Neural crest cell (in vitro differentiated cells): ENCODE results near the gene GXYLT2. TPM values are rescaled to one million over a fixed set of nuclear protein-coding genes. Genes with fewer than 3 reads are reported as not detected.

Source experiments
- DNase-seq: peaks from one replicate; pipeline ENCODE4 v3.0.0; 2021; ENCODE audit warnings: low read depth, mixed read lengths, low spot score
- H3K27ac Mint-ChIP-seq: one replicate; pipeline ENCODE4 v1.8.0; 2021; ENCODE audit warnings: mild to moderate bottlenecking, mixed read lengths; ENCODE audit not compliant: unreplicated experiment
- H3K27me3 Mint-ChIP-seq: 2 replicates; pipeline ENCODE4 v1.8.0; 2021; ENCODE audit warnings: low read depth, mild to moderate bottlenecking, mixed read lengths
- H3K36me3 Mint-ChIP-seq: 2 replicates; pipeline ENCODE4 v1.8.0; 2021; ENCODE audit warnings: low read depth, mild to moderate bottlenecking, mixed read lengths
- H3K4me1 Mint-ChIP-seq: 2 replicates; pipeline ENCODE4 v1.8.0; 2021; ENCODE audit warnings: mixed read lengths
- H3K4me3 Mint-ChIP-seq: one replicate; pipeline ENCODE4 v1.8.0; 2021; ENCODE audit warnings: mild to moderate bottlenecking, mixed read lengths
- H3K9me3 Mint-ChIP-seq: 2 replicates; pipeline ENCODE4 v1.8.0; 2021; ENCODE audit warnings: mixed read lengths
- total RNA-seq: library from RNA; stranded (reverse); gene quantifications from 2 replicates; pipeline ENCODE4 v1.2.1, GENCODE V29; 2021
- TF ChIP-seq, protein P1 (sequence below): fragments of 200-600 bp; sonication (generic); conservative IDR thresholded peaks from 2 replicates; pipeline ENCODE4 v1.5.0; 2021; ENCODE audit warnings: antibody characterized with exemption, mild to moderate bottlenecking

GXYLT2 gene
- total RNA-seq, 1 donor from 2014 or later: 1.2 TPM

DNA sequence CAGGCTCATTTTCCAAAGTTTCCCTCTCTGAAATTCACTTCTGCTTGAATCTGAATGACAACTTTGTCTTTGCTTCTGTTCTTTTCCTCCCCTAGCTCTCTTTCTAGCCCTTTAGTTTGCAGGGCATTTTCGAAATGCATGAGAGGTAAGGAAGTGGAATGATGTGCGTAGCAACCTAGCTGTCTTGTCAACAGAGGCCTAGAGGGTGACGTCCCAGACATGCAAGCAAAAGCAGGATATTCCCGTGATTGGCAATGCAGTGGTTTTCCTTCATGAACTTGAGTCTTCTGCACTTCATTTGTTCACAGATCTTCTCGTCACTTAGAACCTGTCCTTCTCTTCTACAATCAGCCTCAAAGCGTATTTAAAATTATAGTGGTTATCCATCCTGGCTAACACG, 56.9 kb downstream of the GXYLT2 start:
- no peak overlapping the region for H3K27ac Mint-ChIP-seq
- no peaks in the 10 kb centered on the region for H3K4me1 Mint-ChIP-seq
- H3K9me3 Mint-ChIP-seq: no peaks in the 10 kb centered on the region
- H3K4me3 Mint-ChIP-seq: no peak overlapping the region
- peaks cover 11% of the 10 kb centered on the region for H3K27me3 Mint-ChIP-seq
- TF ChIP-seq, protein P1, sequence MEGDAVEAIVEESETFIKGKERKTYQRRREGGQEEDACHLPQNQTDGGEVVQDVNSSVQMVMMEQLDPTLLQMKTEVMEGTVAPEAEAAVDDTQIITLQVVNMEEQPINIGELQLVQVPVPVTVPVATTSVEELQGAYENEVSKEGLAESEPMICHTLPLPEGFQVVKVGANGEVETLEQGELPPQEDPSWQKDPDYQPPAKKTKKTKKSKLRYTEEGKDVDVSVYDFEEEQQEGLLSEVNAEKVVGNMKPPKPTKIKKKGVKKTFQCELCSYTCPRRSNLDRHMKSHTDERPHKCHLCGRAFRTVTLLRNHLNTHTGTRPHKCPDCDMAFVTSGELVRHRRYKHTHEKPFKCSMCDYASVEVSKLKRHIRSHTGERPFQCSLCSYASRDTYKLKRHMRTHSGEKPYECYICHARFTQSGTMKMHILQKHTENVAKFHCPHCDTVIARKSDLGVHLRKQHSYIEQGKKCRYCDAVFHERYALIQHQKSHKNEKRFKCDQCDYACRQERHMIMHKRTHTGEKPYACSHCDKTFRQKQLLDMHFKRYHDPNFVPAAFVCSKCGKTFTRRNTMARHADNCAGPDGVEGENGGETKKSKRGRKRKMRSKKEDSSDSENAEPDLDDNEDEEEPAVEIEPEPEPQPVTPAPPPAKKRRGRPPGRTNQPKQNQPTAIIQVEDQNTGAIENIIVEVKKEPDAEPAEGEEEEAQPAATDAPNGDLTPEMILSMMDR: no peak
- no peaks in the 10 kb centered on the region for H3K36me3 Mint-ChIP-seq
- no peak for DNase-seq

DNA sequence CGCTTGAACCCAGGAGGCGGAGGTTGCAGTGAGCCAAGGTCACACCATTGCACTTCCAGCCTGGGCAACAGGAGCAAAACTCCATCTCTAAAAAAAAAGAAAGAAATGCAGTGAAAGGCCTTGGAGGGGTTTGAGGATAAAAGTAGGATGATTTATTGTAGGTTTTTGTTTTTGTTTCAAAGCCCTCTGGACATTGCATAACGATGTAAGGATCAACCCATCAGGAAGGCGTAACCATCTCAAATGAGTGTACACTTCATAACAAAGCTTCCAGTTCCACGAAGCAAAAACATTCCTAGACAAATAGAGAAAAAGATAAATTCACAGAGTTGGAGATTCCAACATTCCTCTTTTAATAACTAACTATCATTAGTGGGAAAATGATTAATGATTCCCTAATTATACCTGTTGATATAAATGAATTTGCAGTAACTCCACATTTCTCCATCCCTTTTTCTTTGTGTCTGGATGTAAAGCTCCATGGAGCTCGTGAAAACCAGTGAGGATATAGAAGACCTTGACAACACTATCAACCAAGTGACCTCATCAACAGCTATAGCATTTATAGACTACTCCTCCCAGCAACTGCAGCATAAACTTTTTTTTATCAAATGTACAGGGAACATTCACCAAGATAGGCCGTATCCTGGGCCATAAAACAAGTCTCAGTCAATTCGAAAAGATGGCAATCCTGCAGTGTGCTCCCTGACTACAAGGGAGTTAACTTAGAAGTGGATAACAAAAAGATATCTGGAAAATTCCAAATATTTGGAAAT, 60.1 kb downstream of the GXYLT2 start:
- H3K27ac Mint-ChIP-seq: no peak overlapping the region
- H3K4me3 Mint-ChIP-seq: no peak overlapping the region
- TF ChIP-seq, protein P1: no peak
- peaks cover 11% of the 10 kb centered on the region for H3K4me1 Mint-ChIP-seq
- H3K36me3 Mint-ChIP-seq: no peaks in the 10 kb centered on the region
- H3K27me3 Mint-ChIP-seq: peaks cover 5% of the 10 kb centered on the region
- no peak for DNase-seq
- H3K9me3 Mint-ChIP-seq: no peaks in the 10 kb centered on the region

DNA sequence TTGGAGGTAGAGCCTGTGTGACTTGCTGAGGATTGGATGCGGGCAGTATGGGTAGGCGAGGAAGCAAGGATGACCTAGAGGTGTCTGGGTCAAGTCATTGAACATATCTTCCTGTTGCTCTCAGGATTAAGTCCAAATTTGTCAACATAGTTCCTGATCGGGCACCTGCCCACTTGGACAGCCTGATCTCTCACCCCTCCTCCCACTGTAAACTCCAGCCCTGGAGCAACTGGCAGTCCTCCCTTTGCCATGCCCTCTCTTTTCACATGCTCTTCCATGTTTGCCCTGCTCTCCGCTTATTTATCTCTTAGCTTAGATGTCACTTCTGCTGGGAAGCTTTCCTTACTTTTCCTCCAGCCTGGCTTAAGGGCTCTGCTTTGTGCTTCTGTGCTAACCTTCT, 61.2 kb downstream of the GXYLT2 start:
- TF ChIP-seq, protein P1: no peak
- H3K27ac Mint-ChIP-seq: peak overlapping the region; percentile 78
- peaks cover 5% of the 10 kb centered on the region for H3K27me3 Mint-ChIP-seq
- DNase-seq: no peak
- H3K4me1 Mint-ChIP-seq: peaks cover 11% of the 10 kb centered on the region
- H3K36me3 Mint-ChIP-seq: no peaks in the 10 kb centered on the region
- H3K4me3 Mint-ChIP-seq: no peak overlapping the region
- H3K9me3 Mint-ChIP-seq: no peaks in the 10 kb centered on the region

DNA sequence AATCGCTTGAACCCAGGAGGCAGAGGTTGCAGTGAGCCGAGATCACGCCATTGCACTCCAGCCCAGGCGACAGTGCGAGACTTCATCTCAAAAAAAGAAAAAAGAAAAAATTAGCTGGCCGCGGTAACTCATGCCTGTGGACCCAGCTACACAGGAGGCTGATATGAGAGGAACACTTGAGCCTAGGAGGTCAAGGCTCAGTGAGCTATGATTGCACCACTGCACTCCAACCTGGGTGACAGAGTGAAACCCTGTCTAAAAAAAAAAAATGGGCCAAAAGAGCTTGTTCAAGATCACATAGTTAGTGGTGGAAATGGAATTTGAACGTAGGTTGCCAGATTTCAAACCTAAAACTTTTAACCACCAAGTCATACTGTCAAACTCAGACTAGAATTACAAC, 62.5 kb downstream of the GXYLT2 start:
- Mint-ChIP-seq H3K27me3 (no peaks in the 10 kb centered on the region), H3K9me3 (no peaks in the 10 kb centered on the region), H3K4me3 (no peak overlapping the region), H3K36me3 (no peaks in the 10 kb centered on the region), H3K4me1 (peaks cover 18% of the 10 kb centered on the region), H3K27ac (no peak overlapping the region)
- TF ChIP-seq, protein P1: no peak
- no peak for DNase-seq

DNA sequence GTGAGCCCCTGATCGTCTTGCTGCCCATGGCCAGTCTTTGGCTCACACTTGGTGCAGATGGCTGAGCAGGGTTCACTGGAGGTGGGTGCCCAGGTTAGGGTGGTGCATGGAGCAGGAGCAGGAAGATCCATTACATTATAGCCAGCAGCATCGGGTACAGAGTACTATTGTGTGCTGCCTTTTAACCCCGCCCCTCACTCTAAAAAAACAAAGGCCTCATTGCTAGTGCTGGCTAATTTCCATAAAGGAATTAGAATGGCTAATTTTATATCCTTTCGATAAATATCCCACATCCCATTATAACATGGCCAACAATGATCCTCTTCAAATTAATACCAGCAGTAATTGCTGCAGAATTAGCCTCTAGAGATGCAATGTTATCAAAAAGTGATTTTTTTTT, 63.0 kb downstream of the GXYLT2 start:
- Mint-ChIP-seq H3K27ac (no peak overlapping the region), H3K4me3 (no peak overlapping the region), H3K27me3 (no peaks in the 10 kb centered on the region), H3K36me3 (no peaks in the 10 kb centered on the region), H3K9me3 (no peaks in the 10 kb centered on the region), H3K4me1 (peaks cover 18% of the 10 kb centered on the region)
- TF ChIP-seq, protein P1: no peak
- DNase-seq: no peak
